Neural progenitor cell (in vitro differentiated cells): ENCODE data around the gene CTNNA3.

ENCODE experiments used
- CTCF ChIP-seq: fragments of 200-600 bp; sonication (generic); IDR thresholded peaks from 2 replicates; pipeline ENCODE4 v1.5.1; 2017; ENCODE audit warnings: antibody characterized with exemption, mild to moderate bottlenecking
- EZH2phosphoT487 ChIP-seq: fragments of 200-600 bp; sonication (generic); IDR thresholded peaks from 2 replicates; pipeline ENCODE4 v1.6.1; 2017; ENCODE audit warnings: antibody characterized with exemption

GRCh38 chr10:66799474-66799873, 896.5 kb downstream of the CTNNA3 start:
- no peak for TF ChIP-seq EZH2phosphoT487
- TF ChIP-seq CTCF, result no peak
